Measurements from ENCODE around the gene FAM114A1.
A peak's percentile ranks its signal among the peaks of the same experiment; 100 is the strongest.

FAM114A1 gene

GRCh38 chr4:38858097-38858420, 9.5 kb upstream of the FAM114A1 start:
- FAIRE-seq, result no peak
- no peak for DNase-seq (ENCODE audit: low spot score)

- FAIRE-seq (peak; percentile 81), DNase-seq (ENCODE audit: low spot score) (peak; percentile 51)
Observed at GRCh38 chr4:38859501-38859900, 8.1 kb upstream of the FAM114A1 start.

GRCh38 chr4:38860788-38861424, 6.7 kb upstream of the FAM114A1 start:
- DNase-seq (ENCODE audit: low spot score) (no peak), FAIRE-seq (no peak)

GRCh38 chr4:38861791-38862190, 5.8 kb upstream of the FAM114A1 start:
- FAIRE-seq, result no peak
- DNase-seq (ENCODE audit: low spot score), result no peak

- FAIRE-seq, result no peak
- DNase-seq (ENCODE audit: low spot score), result no peak
Observed at GRCh38 chr4:38865445-38865844, 2.2 kb upstream of the FAM114A1 start.

GRCh38 chr4:38866973-38867477, 581 bp upstream of the FAM114A1 start:
- FAIRE-seq, result no peak
- no peak for DNase-seq (ENCODE audit: low spot score)

- DNase-seq (ENCODE audit: low spot score), result peak; percentile 30
- FAIRE-seq, result no peak
Observed at GRCh38 chr4:38868059-38868960, 704 bp downstream of the FAM114A1 start.

GRCh38 chr4:38869511-38869910, 1.9 kb downstream of the FAM114A1 start:
- FAIRE-seq, result no peak

GRCh38 chr4:38870098-38870808, 2.6 kb downstream of the FAM114A1 start:
- DNase-seq (ENCODE audit: low spot score) (no peak), FAIRE-seq (no peak)

More at GRCh38 chr4:38869511-38869910, 1.9 kb downstream of the FAM114A1 start:
- DNase-seq (ENCODE audit: low spot score), result no peak

- FAIRE-seq, result no peak
- no peak for DNase-seq (ENCODE audit: low spot score)
Observed at GRCh38 chr4:38871593-38871992, 4.0 kb downstream of the FAM114A1 start.

GRCh38 chr4:38872620-38873019, 5.0 kb downstream of the FAM114A1 start:
- DNase-seq (ENCODE audit: low spot score), result no peak
- no peak for FAIRE-seq

- FAIRE-seq (no peak), DNase-seq (ENCODE audit: low spot score) (no peak)
Observed at GRCh38 chr4:38873290-38873944, 5.8 kb downstream of the FAM114A1 start.

GRCh38 chr4:38876636-38877035, 9.0 kb downstream of the FAM114A1 start:
- FAIRE-seq (no peak), DNase-seq (ENCODE audit: low spot score) (no peak)

- FAIRE-seq (no peak), DNase-seq (ENCODE audit: low spot score) (no peak)
Observed at GRCh38 chr4:38884254-38884653, 16.6 kb downstream of the FAM114A1 start.

- FAIRE-seq (peak; percentile 78), DNase-seq (ENCODE audit: low spot score) (peak; percentile 56)
Observed at GRCh38 chr4:38889143-38889542, 21.5 kb downstream of the FAM114A1 start.

GRCh38 chr4:38891051-38891983, 23.7 kb downstream of the FAM114A1 start:
- FAIRE-seq (no peak), DNase-seq (ENCODE audit: low spot score) (no peak)

- no peak for DNase-seq (ENCODE audit: low spot score)
- no peak for FAIRE-seq
Observed at GRCh38 chr4:38894322-38894982, 26.8 kb downstream of the FAM114A1 start.

GRCh38 chr4:38896940-38897339, 29.3 kb downstream of the FAM114A1 start:
- FAIRE-seq, result no peak

GRCh38 chr4:38898245-38898644, 30.6 kb downstream of the FAM114A1 start:
- FAIRE-seq, result no peak
- no peak for DNase-seq (ENCODE audit: low spot score)

More at GRCh38 chr4:38896940-38897339, 29.3 kb downstream of the FAM114A1 start:
- no peak for DNase-seq (ENCODE audit: low spot score)

- DNase-seq (ENCODE audit: low spot score), result no peak
- FAIRE-seq, result no peak
Observed at GRCh38 chr4:38902221-38902620, 34.6 kb downstream of the FAM114A1 start.
